Fibroblast of mammary gland (primary cell): ENCODE measurements around the gene BRD7.

Experiments used
- DNase-seq: peaks from one replicate; pipeline ENCODE4 v3.0.0-alpha.2; 2010; ENCODE audit warnings: low read depth
- H3K4me3 ChIP-seq: 2 replicates; pipeline ENCODE4 v1.5.1; 2011; ENCODE audit warnings: low read depth, mild to moderate bottlenecking, low read length, moderate library complexity; ENCODE audit not compliant: control insufficient read depth
- TF ChIP-seq, protein P1 (sequence below): conservative IDR thresholded peaks from 2 replicates; pipeline ENCODE4 v1.5.1; 2011; ENCODE audit warnings: low read depth, low read length, inconsistent platforms; ENCODE audit not compliant: control insufficient read depth, insufficient read depth

The BRD7 gene

DNA sequence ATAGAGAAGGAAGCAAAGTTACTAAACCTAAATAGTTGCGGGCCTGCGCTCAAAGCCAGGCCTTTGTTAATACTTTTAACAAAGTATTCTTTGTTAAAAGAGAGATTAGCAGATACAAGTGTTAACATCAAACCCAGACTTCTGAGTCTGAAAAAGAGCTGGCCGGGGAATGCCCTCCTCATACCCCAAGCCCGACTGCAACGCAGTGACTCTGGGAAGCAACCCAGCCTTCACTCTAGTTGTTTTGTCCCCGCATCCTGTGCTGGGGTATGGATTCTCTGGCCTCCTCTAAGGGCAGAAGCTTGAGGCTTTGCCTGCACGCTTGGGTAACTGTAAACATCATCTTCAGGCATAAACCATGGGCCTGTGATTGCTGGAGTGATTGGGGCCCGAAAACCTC lies 54.1 kb downstream of the BRD7 start:
- DNase-seq, result no peak
- TF ChIP-seq, protein P1, sequence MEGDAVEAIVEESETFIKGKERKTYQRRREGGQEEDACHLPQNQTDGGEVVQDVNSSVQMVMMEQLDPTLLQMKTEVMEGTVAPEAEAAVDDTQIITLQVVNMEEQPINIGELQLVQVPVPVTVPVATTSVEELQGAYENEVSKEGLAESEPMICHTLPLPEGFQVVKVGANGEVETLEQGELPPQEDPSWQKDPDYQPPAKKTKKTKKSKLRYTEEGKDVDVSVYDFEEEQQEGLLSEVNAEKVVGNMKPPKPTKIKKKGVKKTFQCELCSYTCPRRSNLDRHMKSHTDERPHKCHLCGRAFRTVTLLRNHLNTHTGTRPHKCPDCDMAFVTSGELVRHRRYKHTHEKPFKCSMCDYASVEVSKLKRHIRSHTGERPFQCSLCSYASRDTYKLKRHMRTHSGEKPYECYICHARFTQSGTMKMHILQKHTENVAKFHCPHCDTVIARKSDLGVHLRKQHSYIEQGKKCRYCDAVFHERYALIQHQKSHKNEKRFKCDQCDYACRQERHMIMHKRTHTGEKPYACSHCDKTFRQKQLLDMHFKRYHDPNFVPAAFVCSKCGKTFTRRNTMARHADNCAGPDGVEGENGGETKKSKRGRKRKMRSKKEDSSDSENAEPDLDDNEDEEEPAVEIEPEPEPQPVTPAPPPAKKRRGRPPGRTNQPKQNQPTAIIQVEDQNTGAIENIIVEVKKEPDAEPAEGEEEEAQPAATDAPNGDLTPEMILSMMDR, result no peak
- H3K4me3 ChIP-seq, result no peak overlapping the region

DNA sequence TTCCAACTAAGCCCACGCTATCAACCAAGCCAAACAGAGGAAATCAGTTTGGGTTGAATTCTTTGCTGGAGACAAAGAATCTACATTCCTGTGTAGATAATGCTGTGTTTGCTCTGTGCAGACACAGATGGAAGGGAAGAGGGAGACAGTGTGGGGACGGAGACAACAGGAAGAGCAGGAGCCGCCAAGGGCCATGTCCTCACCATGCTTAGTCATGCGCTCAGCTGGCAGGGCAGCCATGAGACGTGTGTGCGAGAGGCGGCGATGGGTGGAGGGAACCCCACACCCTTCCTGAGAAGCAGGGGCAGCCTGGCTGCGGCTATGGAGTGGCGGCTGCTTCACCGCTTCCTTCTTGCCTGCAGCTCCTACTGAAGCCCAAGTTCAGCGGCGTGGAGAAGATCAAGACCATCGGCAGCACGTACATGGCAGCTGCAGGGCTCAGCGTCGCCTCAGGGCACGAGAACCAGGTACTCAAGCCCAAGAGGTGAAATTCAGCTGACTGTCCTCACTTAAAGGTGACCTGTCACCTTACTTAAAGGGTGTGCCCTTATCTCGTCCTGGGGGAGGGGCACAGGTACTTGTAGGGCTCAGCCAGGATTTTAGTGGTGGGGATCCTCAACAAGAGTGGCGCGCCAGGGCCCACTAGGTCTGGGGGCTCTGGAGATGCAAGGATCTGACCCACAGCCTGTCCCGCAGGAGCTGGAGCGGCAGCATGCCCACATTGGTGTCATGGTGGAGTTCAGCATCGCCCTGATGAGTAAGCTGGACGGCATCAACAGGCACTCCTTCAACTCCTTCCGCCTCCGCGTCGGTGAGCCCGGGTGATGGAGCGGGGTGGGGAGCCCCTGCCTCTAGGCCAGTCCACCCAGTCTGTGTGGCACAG lies 55.0 kb downstream of the BRD7 start:
- TF ChIP-seq, protein P1, result no peak
- H3K4me3 ChIP-seq, result no peak overlapping the region
- peak; percentile 76 for DNase-seq

DNA sequence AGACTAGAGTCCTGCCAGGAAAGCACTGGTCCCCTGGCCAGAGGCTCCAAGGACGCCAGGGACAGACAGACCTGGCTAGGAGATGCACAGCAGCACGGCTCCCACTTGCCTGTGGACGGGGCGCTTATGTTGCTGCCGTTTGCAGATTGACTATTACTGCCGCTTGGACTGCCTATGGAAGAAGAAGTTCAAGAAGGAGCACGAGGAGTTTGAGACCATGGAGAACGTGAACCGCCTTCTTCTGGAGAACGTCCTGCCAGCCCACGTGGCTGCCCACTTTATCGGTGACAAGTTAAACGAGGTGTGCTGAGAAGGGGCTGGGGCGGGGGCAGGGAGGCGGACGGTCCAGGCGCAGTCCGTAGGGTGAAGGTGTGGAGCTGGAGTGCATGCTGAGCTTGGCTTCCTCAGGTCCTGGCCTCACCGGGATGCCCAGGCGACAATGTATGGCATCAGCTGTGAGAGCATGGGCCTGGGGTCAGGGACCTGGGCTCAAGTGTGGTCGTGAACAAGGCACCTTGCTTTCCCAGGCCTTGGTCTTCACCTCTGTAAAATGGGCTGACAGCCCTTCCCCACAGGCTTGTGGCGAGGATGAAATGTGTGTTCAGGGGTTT lies 56.8 kb downstream of the BRD7 start:
- no peak for DNase-seq
- TF ChIP-seq, protein P1, result no peak
- no peak overlapping the region for H3K4me3 ChIP-seq

DNA sequence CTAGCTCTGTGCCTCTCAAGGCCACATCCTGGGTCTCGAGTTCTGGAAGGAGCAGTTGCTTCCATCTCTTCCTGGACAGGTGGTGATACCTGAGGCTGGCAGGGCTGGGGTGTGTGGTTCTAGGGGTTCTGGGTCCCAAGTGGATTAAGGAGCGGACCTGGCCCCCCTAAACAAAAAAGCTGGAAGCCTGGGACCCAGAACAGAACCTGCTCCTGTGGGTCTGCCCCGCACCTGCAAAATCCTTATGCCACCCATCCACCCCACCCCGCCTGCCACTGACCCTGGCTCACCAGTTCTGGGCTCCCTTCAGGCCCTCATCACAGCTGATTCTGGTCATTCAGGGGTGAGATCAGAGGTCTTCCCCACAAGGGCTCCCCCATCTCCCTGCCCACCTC lies 57.7 kb downstream of the BRD7 start:
- TF ChIP-seq, protein P1, result no peak
- no peak for DNase-seq
- no peak overlapping the region for H3K4me3 ChIP-seq

DNA sequence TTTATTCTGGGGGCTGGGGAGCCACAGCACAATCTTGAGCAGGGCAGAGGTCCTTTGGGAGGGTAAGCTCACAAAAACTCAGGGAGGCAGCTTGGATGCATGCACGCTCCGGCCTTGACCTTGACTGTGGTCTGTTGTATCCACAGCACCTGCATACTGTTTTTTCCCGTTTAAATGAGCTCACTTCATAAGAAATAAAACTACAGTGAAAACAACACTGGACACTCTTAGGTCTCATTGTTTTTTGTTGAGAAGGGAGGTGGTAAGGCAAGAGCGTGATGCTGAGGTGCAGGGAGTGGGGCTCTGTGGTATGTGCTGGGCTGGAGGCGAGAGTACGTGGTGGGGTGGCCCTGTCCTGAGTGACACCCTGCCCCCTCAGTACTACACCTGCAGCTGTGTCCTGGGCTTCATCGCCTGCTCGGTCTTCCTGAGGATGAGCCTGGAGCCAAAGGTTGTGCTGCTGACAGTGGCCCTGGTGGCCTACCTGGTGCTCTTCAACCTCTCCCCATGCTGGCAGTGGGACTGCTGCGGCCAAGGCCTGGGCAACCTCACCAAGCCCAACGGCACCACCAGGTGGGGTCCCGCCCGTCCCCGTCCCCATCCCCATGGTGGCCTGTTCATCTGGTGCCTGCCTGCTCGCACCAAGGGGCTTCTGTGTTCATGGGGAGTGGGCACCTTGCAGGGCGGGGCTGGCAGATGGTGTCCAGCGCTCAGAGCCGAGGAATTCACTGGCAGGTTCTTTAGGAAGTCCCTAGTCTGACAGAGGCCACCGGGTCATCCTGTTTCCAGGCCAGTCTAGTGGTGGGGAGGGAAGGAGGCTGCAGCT lies 58.3 kb downstream of the BRD7 start:
- no peak for DNase-seq
- H3K4me3 ChIP-seq, result no peak overlapping the region
- TF ChIP-seq, protein P1, result no peak

DNA sequence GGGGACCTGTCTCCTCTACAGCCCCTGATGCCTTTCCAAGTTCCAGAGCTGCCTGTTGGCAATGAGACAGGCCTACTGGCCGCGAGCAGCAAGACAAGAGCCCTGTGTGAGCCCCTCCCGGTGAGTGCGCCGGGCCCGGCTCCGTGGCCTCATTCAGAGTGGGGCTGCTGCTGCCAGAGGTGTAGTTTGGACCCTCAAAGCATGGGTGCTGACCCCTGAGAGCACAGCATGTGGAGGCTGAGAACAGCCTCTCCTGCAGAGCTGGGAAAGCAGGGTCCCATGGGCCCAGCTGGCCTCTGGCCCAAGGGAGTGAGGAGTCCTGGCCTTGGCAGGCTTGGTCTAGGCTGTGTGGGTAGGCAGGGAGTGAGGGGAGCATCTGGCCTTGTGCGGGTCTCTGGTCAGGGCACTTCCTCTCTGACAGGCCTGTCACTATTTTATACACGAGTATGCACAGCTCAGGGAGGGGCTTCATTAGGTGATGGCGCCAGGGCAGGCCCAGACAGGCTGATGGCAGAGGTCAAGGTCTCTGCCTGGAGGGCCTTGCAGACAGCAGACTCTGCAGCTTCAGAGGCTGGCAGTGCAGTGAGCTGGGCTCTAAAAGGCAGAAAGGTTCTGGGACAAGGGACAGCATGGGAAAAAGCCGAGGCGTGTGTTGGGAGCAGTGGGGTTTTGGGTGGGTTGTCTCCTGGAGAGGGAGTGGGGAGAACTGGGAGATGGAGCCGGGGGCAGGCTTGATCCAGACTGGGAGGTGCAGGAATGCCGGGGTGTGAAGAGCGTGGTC lies 59.1 kb downstream of the BRD7 start:
- no peak overlapping the region for H3K4me3 ChIP-seq

More for the DNA sequence above, 59.1 kb downstream of the BRD7 start:
- TF ChIP-seq, protein P1, result no peak
- no peak for DNase-seq
